ENCODE measurements around the gene UPK3A.

GRCh38 chr22:45318558-45319323 lies 34.0 kb downstream of the UPK3A start:
- TF ChIP-seq CTCF (IDR thresholded peaks at IDR 0.05; ENCODE audit: poor library complexity, severe bottlenecking), result no peak
- TF ChIP-seq POLR2AphosphoS5 (IDR thresholded peaks at IDR 0.05), result no peak
- TF ChIP-seq EZH2 (IDR thresholded peaks at IDR 0.05; ENCODE audit: borderline replicate concordance, insufficient read depth, low read length, poor library complexity, severe bottlenecking), result no peak
- no peak for TF ChIP-seq EP300 (conservative IDR thresholded peaks at IDR 0.05; ENCODE audit: poor library complexity, severe bottlenecking)
- TF ChIP-seq REST (IDR thresholded peaks at IDR 0.05; ENCODE audit: borderline replicate concordance), result no peak
- no peak for TF ChIP-seq MXI1 (conservative IDR thresholded peaks at IDR 0.05; ENCODE audit: poor library complexity, severe bottlenecking)

Measured in neural cell (in vitro differentiated cells).